Cardiac muscle cell (in vitro differentiated cells and primary cell): Measurements from ENCODE around the gene RNU6-8. TPM values are rescaled to one million over a fixed set of nuclear protein-coding genes. Genes with fewer than 3 reads are reported as not detected.

Source experiments
- DNase-seq, 2 donors: peaks; one replicate each; pipeline versions ENCODE4 v3.0.0 to v3.0.0-alpha.2; 2010 to 2017; ENCODE audit warnings: low read depth in 1 of 2, low spot score in 1 of 2
- H3K27ac ChIP-seq: fragments of 200-600 bp; sonication (generic); 2 replicates; pipeline ENCODE4 v1.5.1; 2016
- H3K27me3 ChIP-seq: fragments of 200-600 bp; sonication (generic); 2 replicates; pipeline ENCODE4 v1.6.0; 2016; ENCODE audit warnings: control low read depth
- H3K36me3 ChIP-seq: fragments of 200-600 bp; sonication (generic); 2 replicates; pipeline ENCODE4 v1.5.1; 2016; ENCODE audit warnings: control low read depth
- H3K4me1 ChIP-seq: fragments of 200-600 bp; sonication (generic); 2 replicates; pipeline ENCODE4 v1.8.1; 2017; ENCODE audit warnings: low read depth, mild to moderate bottlenecking, mixed run types
- H3K4me3 ChIP-seq: fragments of 200-600 bp; sonication (generic); 2 replicates; pipeline ENCODE4 v1.5.1; 2016; ENCODE audit warnings: mild to moderate bottlenecking
- H3K9me3 ChIP-seq: fragments of 200-600 bp; sonication (generic); 2 replicates; pipeline ENCODE4 v1.5.1; 2017; ENCODE audit warnings: low read depth, mild to moderate bottlenecking, control low read depth
- polyA plus RNA-seq: library from polyadenylated mRNA; unstranded; fragments of >200 nt; fragmentation: Nextera tagmentation; extraction: Ambion mirVana; gene quantifications from 2 replicates; pipeline ENCODE4 v1.2.1, GENCODE V29; 2016
- total RNA-seq: library from RNA; depleted of rRNA; stranded (reverse); fragments of >200 nt; gene quantifications from 2 replicates; pipeline ENCODE4 v1.2.3, GENCODE V29; 2016
- TF ChIP-seq, protein P1 (sequence below): IDR thresholded peaks from 2 replicates; pipeline ENCODE4 v1.5.1; 2012; ENCODE audit warnings: low read depth, mild to moderate bottlenecking, low read length

The RNU6-8 gene
- total and polyA plus RNA-seq, 2 experiments from 2014 or later = not detected

DNA sequence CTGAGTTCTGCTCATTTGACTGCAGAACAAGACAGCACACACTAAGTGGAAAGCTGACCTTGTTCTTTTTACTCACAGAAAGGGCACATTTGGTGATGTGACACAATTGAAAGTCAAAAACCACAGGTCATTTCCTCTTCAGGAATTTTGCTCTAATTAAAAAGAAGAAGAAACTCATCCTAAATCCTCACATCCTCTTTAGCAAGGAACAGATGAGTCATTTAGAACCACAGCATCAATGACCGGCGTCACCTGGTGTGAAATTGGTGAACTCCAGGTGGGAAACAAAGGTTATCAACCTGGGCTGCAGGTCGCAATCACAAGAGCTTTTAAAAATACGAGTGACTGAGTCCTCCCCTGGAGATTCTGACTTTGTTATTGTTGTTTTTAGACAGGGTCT lies 2.9 kb upstream of the RNU6-8 start:
- Histone ChIP-seq H3K36me3 (no peaks in the 10 kb centered on the region), H3K27ac (no peak overlapping the region)

GRCh38 chr14:32205554-32205953 lies 2.5 kb upstream of the RNU6-8 start:
- H3K27me3 ChIP-seq = no peaks in the 10 kb centered on the region
- no peaks in the 10 kb centered on the region for H3K4me1 ChIP-seq
- TF ChIP-seq, protein P1, sequence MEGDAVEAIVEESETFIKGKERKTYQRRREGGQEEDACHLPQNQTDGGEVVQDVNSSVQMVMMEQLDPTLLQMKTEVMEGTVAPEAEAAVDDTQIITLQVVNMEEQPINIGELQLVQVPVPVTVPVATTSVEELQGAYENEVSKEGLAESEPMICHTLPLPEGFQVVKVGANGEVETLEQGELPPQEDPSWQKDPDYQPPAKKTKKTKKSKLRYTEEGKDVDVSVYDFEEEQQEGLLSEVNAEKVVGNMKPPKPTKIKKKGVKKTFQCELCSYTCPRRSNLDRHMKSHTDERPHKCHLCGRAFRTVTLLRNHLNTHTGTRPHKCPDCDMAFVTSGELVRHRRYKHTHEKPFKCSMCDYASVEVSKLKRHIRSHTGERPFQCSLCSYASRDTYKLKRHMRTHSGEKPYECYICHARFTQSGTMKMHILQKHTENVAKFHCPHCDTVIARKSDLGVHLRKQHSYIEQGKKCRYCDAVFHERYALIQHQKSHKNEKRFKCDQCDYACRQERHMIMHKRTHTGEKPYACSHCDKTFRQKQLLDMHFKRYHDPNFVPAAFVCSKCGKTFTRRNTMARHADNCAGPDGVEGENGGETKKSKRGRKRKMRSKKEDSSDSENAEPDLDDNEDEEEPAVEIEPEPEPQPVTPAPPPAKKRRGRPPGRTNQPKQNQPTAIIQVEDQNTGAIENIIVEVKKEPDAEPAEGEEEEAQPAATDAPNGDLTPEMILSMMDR = no peak
- no peaks in the 10 kb centered on the region for H3K36me3 ChIP-seq
- H3K9me3 ChIP-seq = no peaks in the 10 kb centered on the region
- no peak overlapping the region for H3K4me3 ChIP-seq
- no peak for DNase-seq
- no peak overlapping the region for H3K27ac ChIP-seq

More for the DNA sequence above, 2.9 kb upstream of the RNU6-8 start:
- Histone ChIP-seq H3K27me3 (no peaks in the 10 kb centered on the region), H3K9me3 (no peaks in the 10 kb centered on the region), H3K4me3 (no peak overlapping the region), H3K4me1 (no peaks in the 10 kb centered on the region)
- TF ChIP-seq, protein P1 = no peak
- DNase-seq = no peak

DNA sequence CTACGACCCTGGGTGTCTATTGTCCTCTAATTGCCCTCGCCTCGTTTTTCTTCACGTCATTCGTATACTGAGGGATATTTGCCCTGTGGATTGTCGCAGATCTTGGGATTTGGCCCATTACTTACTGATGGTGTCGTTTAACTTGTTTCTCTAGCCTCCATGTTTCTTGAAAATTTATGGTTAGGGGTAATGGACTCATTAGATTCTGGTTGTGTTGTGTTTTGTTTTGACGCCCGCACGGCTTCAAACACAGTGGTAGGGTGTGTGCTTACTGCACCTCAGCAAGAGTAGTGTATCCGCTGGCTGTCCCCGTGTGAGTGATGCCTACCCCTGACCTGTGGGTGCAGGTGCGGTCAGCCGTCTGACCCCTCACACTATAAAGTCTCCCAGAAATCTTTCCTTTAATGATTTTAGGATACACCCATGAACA lies 874 bp upstream of the RNU6-8 start:
- H3K4me1 ChIP-seq = no peaks in the 10 kb centered on the region
- TF ChIP-seq, protein P1 = no peak
- H3K9me3 ChIP-seq = no peaks in the 10 kb centered on the region
- peak overlapping the region; percentile 97 for H3K27ac ChIP-seq
- peak in 1 of 2 donors; percentile 6 for DNase-seq
- H3K27me3 ChIP-seq = no peaks in the 10 kb centered on the region
- peak overlapping the region; percentile 58 for H3K4me3 ChIP-seq
- H3K36me3 ChIP-seq = no peaks in the 10 kb centered on the region

DNA sequence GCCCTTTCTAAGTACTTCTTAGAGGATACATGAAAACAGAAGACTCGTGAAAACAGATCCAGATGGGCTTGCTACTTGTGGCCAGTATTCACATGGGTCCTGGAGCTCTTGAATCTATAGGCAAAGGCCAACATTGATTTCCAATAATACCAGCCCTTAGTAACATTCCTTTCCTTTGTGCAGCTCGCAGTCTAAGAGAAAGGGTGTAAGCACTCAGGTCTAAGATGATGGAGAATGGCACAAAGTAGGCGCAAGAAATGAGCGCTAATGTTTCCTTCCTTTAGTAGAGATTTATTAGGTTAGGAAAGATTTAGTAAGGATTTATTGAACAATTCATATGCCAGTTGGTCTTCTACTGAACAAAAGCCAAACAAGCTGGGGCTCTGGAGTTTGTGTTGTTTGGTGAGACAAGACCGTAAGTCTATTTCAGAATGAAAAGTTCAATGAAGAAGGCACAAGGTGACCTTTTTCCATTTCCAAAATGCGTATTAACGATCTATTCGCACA lies 525 bp downstream of the RNU6-8 start:
- peak overlapping the region; percentile 58 for H3K4me3 ChIP-seq
- TF ChIP-seq, protein P1 = no peak
- H3K27me3 ChIP-seq = no peaks in the 10 kb centered on the region
- DNase-seq = peak in 1 of 2 donors; percentile 39
- peak overlapping the region; percentile 97 for H3K27ac ChIP-seq
- H3K4me1 ChIP-seq = no peaks in the 10 kb centered on the region
- H3K9me3 ChIP-seq = no peaks in the 10 kb centered on the region
- H3K36me3 ChIP-seq = no peaks in the 10 kb centered on the region

DNA sequence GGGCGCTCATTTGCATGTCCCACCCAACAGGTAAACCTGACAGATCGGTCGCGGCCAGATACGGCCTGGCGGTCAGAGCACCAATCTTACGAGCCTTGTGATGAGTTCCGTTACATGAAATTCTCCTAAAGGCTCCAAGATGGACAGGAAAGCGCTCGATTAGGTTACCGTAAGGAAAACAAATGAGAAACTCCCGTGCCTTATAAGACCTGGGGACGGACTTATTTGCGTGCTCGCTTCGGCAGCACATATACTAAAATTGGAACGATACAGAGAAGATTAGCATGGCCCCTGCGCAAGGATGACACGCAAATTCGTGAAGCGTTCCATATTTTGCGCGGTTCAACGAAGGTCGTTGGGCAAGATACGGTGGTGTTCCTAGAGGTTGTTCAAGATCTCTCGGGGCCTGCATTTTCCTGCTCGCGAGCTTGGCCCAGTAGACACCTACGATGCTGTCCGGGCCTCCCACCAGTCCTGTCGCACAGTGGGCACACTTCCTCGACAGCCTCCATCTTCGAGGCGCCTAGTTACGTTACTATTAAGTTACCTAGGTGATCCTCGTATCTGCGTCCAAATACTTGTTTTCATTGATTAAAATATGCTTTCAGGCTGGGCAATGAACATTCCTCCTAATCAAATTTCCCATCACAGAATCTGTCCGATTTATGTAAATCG lies 1.1 kb downstream of the RNU6-8 start, which contains the start of gene RNU6-7:
Gene RNU6-7 (plus strand): TSS at position 230 of the 675 bp plus-strand sequence.
- H3K4me1 ChIP-seq = no peaks in the 10 kb centered on the region
- H3K27me3 ChIP-seq = no peaks in the 10 kb centered on the region
- H3K4me3 ChIP-seq = peak within 1 kb of the TSS; percentile 58
- H3K36me3 ChIP-seq = no peaks in the 10 kb centered on the region
- H3K27ac ChIP-seq = peak within 1 kb of the TSS; percentile 97
- TF ChIP-seq, protein P1 = no peak
- no peaks in the 10 kb centered on the region for H3K9me3 ChIP-seq
- DNase-seq = peak; percentile 28 to 62
